Heart left ventricle (tissue), 13 donors: ENCODE results near the gene FOXP1.

ENCODE experiments used
- POLR2A ChIP-seq, 2 donors: fragments of 450-650 bp; IDR thresholded peaks; one replicate each; pipeline ENCODE4 v1.6.1; 2017; ENCODE audit warnings: antibody characterized with exemption in 2 of 2, mild to moderate bottlenecking in 2 of 2, moderate library complexity in 2 of 2
- TF ChIP-seq, protein P1 (sequence below), 12 donors: fragments of 200-600 bp; sonication (generic) in 4 of 12; IDR thresholded peaks; one replicate each; pipeline versions ENCODE4 v1.5.0 to v1.8.0; 2018 to 2022; ENCODE audit warnings: antibody characterized with exemption in 12 of 12, mild to moderate bottlenecking in 5 of 12
- donor health status: ischemic (EF 13 %, LVEDD 7.1; RV severe dilation, severe dysfunction).
- donor health status: DM: no; HTN: yes; CAD: no.
- donor health status: DM: no; HTN: no; CAD: no.
- donor health status: ischemic (EF 25% LVEDD 6.9; RV normal size, moderate dysfunction).
- donor health status: ischemic (EF 25% LVEDD 5.7; RV mildly dilated, moderate dysfunction).
- donor health status: ischemic (EF 35%, LVEDD 5.7; RV mildly dilated, moderate dysfunction).
- donor health status: nonischemic (EF 11% LVEDD 7.7; RV severe dilation, severe dysfunction).
- donor health status: DM: yes; HTN: yes; CAD: no.
- donor health status: PGD.
- donor health status: ischemic (EF 29% LVEDD 5.4; RV normal size, mild dysfunction).
- donor health status: nonischemic (EF 23%, LVEDD 6.1; RV moderate dilation, normal function).

DNA sequence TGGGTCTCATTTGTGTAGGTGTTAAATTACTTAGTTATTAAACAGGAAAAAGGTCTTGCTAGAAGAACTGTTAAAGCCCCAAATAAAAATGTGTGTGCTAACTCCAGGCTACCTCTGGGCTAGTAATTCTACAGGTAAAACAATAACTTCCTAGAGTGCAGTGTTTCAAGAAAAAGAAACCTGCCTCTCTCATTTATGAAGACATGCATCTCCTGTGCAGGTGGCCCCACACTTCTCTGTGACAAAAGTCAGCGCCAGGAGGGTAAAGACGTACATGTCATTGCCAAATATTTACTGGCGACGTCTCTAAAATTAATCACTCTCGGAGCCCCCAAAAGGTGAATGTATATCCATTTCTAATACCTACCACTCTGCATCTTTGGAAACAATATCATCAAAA lies 131.7 kb downstream of the FOXP1 start:
- TF ChIP-seq, protein P1, sequence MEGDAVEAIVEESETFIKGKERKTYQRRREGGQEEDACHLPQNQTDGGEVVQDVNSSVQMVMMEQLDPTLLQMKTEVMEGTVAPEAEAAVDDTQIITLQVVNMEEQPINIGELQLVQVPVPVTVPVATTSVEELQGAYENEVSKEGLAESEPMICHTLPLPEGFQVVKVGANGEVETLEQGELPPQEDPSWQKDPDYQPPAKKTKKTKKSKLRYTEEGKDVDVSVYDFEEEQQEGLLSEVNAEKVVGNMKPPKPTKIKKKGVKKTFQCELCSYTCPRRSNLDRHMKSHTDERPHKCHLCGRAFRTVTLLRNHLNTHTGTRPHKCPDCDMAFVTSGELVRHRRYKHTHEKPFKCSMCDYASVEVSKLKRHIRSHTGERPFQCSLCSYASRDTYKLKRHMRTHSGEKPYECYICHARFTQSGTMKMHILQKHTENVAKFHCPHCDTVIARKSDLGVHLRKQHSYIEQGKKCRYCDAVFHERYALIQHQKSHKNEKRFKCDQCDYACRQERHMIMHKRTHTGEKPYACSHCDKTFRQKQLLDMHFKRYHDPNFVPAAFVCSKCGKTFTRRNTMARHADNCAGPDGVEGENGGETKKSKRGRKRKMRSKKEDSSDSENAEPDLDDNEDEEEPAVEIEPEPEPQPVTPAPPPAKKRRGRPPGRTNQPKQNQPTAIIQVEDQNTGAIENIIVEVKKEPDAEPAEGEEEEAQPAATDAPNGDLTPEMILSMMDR (IDR thresholded peaks at IDR 0.05): no peak
- no peak for TF ChIP-seq POLR2A (IDR thresholded peaks at IDR 0.05)
